GM12801 (cell line): Measurements from ENCODE around the gene NUDT1.

ENCODE experiments used
- CTCF ChIP-seq: IDR thresholded peaks from one replicate; pipeline ENCODE4 v1.5.1; 2011; ENCODE audit warnings: control low read depth; ENCODE audit not compliant: insufficient read length; ENCODE audit errors: extremely low read depth

Gene NUDT1

GRCh38 chr7:2245883-2246675 is 4.1 kb downstream of the NUDT1 start:
- no peak for TF ChIP-seq CTCF

GRCh38 chr7:2247141-2247995 is 5.3 kb downstream of the NUDT1 start:
- TF ChIP-seq CTCF: no peak

- no peak for TF ChIP-seq CTCF
Observed at GRCh38 chr7:2248984-2249694, 7.1 kb downstream of the NUDT1 start.

GRCh38 chr7:2249744-2250323 is 7.8 kb downstream of the NUDT1 start:
- no peak for TF ChIP-seq CTCF

GRCh38 chr7:2251381-2251780 is 9.4 kb downstream of the NUDT1 start:
- TF ChIP-seq CTCF: no peak

- TF ChIP-seq CTCF: no peak
Observed at GRCh38 chr7:2251841-2252771, 10.1 kb downstream of the NUDT1 start.
